SK-MEL-5 (cell line): ENCODE data around the gene ORAI3. TPM values are rescaled to one million over a fixed set of nuclear protein-coding genes. Genes with fewer than 3 reads are reported as not detected.
A peak's percentile ranks its signal among the peaks of the same experiment; 100 is the strongest.

ENCODE experiments used
- DNase-seq: peaks from one replicate; pipeline ENCODE4 v3.0.0-alpha.2; 2016; ENCODE audit warnings: low read depth, low spot score
- in situ Hi-C: cut with HindIII; loops from 2 replicates; pipeline ENCODE4 v1.10.0; 2016; ENCODE audit warnings: low sequenced_read_pairs, high pct_unique_total_duplicates, low pct_unique_long_range_greater_than_20kb
- total RNA-seq: library from RNA; depleted of rRNA; stranded (reverse); fragments of >200 nt; shearing (Covaris generic); gene quantifications from 2 replicates; pipeline ENCODE4 v1.2.3, GENCODE V29; 2014

ORAI3 gene
- total RNA-seq, 1 experiment from 2014 or later, result 43.9 TPM

GRCh38 chr16:30980959-30981358 lies 32.1 kb downstream of the ORAI3 start:
- in situ Hi-C loops, result no loop called here
- no peak for DNase-seq

DNA sequence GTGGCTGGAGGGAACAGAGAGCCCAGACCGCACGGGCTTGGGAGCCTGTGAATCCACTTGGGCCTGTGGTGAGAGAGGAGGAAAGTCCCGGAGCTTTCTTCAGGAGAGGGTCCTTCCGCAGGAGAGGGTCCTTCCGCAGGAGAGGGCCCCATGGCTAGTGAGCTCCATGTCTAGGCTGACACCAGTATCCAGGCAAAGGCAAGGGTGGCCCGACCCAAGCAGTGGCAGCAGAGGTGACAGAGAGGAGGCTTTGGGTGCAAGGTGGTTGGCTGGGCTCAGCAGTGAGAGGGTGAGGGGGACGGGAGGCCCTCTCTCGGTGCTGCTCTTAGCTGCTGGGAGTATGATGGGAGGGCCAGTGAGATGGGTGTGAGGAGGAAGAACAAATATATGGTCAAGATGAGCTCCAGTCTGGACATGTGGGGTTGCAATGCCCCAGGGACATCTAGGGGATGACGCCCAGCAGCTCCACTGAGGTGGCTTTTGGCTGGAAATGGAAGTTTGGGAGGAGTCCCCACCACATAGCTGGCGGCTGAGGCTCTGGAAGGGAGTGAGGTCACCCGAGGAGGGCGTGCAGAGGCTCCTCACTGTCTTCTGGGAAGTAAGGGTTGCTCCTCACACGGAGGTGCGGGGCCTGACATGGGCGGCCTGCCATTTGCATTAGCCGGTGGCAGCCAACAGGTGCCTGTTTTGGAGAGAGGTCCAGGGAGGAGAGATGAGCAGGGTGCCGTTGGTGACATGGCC lies 33.9 kb downstream of the ORAI3 start:
- in situ Hi-C loops, result no loop called here
- DNase-seq, result no peak

DNA sequence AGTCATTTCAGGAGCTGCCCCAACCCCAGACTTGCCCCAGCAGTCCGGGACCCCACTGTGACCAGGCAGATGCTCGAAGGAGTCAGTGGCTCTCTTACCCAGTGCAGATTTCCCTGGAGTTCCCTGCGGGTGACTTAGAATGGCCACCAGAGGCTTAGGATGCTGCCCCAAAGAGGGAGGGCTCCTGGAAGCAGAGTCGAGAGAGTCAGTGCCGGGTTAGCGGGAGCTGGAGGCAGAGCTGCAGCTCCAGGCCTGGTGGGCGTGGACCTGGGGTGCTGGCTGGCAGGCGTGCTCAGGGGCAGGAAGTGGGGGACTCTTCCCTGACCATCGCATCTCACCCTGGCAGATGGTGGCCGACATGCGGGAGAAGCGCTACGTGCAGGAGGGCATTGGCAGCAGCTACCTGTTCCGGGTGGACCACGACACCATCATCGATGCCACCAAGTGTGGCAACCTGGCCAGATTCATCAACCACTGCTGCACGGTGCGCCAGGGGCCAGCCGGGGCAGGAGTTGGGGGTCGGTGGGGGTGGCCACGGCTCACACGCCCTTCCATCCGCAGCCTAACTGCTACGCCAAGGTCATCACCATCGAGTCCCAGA lies 34.5 kb downstream of the ORAI3 start:
- in situ Hi-C loops, result no loop called here
- no peak for DNase-seq

DNA sequence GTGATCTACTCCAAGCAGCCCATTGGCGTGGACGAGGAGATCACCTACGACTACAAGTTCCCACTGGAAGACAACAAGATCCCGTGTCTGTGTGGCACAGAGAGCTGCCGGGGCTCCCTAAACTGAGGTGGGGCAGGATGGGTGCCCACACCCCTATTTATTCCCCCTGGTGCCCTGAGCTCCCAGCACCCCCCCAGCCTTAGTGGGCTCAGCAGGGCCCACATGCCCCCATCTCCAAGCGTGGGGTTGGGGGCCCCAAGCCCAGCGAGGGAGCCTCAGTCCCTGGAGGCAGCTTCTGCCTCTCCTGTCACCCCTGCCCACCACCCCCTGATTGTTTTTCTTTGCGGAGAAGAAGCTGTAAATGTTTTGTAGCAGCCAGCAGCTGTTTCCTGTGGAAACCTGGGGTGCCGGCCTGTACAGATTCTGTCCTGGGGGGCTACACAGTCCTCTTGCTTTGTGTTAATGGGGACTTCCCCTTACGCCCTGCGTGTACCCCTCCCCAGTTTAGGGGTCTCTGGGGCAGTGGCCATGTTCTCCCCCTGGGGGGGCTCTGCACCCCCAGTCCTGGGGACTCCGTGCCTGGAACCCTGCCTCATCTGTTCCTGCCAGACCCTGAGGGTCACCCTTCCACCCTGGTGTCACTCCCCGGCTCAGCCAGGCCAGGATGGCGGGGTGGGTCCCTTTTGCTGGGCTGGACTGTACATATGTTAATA lies 35.2 kb downstream of the ORAI3 start:
- DNase-seq, result no peak
- in situ Hi-C loops, result no loop called here

DNA sequence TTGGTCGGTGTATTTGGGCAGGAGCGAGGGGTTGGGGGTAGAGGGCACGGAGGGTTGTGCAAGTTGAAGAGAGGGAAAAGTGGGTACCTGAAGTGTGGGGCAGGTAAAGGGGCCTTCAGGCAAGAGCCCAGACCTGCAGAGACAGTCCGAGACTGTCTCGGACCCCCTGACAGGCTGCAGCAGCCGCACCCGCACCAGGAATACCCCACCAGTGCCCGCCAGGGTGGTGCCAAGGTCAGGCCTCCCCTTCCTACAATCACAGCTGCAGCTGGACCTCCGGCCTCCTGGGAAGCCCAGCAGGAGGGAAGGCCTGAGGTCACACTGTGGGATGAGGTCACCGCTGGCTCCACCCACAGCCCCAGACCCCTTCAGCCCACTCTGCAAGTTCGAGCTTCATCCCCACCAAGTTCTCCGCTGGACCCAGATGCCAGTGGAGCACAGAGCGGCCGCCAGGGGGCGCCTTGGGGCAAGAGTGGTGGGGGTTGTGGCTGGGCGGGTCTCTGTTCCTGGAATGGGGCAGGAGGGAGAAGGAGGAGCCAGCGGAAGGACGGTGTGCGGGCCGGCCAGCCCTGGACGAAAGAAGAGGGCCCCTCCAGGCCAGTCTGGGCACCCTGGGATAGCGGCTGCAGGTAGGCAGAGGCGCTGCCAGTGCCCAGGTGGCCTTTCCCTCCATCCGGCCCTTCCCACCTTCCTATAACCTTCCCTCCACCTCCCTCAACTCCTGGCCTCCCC lies 36.0 kb downstream of the ORAI3 start, which contains the start of gene HSD3B7:
HSD3B7 (plus strand) TSS at position 539 of the 732 bp plus-strand sequence. CDS start 452 bp downstream, outside the sequence.
- in situ Hi-C loops, result no loop called here
- DNase-seq, result peak; percentile 79

- in situ Hi-C loops, result no loop called here
- DNase-seq, result peak; percentile 8
Measured at GRCh38 chr16:30985401-30986128, 36.7 kb downstream of the ORAI3 start.

DNA sequence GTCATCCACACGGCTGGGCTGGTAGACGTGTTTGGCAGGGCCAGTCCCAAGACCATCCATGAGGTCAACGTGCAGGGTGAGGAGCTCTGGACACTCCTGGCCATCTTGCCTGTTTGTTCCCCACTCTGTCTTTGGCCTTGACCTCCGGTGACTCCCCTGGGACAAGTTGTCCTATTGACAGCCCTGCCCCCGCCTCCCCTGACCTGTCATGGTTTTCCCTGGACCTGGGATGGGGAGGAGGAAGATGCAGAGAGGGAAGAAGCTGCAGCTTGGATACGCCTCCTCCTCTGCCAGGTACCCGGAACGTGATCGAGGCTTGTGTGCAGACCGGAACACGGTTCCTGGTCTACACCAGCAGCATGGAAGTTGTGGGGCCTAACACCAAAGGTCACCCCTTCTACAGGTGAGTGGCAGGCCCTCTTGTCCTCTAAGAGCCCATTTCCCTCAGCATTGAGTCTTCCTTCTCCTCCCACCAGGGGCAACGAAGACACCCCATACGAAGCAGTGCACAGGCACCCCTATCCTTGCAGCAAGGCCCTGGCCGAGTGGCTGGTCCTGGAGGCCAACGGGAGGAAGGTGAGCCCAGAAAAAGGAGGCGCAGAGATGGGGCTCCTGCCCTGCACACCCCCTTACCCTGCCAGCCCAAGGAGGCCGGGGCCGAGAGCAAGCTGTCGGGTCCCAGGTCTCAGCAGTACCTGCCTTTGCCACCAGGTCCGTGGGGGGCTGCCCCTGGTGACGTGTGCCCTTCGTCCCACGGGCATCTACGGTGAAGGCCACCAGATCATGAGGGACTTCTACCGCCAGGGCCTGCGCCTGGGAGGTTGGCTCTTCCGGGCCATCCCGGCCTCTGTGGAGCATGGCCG lies 37.5 kb downstream of the ORAI3 start:
- in situ Hi-C loops, result no loop called here
- no peak for DNase-seq

DNA sequence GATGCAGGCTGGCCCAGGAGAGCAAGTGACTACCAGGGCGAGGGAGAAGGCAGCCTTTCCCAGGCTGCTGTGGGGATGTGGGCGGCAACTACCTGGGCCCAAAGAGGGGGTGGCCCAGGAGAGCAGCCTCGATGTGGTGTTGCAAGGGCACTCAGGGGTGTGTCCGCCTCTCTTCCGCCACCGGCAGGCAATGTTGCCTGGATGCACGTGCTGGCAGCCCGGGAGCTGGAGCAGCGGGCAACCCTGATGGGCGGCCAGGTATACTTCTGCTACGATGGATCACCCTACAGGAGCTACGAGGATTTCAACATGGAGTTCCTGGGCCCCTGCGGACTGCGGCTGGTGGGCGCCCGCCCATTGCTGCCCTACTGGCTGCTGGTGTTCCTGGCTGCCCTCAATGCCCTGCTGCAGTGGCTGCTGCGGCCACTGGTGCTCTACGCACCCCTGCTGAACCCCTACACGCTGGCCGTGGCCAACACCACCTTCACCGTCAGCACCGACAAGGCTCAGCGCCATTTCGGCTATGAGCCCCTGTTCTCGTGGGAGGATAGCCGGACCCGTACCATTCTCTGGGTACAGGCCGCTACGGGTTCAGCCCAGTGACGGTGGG lies 38.8 kb downstream of the ORAI3 start:
- in situ Hi-C loops, result no loop called here
- DNase-seq, result no peak

DNA sequence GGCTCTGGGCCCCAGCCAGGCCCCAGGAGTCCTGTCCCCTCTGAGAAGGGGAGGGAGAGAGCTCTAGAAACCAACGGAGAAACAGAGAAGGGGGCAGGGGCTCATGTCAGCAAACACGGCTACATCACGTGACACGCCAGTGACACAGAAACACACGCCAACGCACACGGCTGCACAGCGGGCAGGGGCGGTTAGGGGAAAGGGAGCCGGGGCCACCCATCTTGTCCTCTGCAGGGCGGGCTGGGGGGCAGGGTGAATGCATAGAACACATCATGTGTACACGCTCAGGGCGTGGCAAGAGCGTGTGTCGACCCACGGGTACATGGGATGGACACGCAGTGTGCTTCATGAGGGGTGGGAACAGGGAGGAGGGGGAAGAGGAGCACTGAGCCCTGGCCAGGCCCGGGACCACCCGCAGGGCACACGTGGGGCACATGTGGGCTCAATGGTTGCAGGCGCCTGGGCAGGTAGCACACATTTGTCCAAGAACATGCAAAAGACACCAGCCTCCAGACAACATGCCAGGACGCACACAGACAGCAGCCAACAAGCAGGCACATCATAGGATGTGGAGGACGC lies 40.7 kb downstream of the ORAI3 start:
- no peak for DNase-seq
- in situ Hi-C loops, result no loop called here

- DNase-seq, result no peak
- in situ Hi-C loops, result no loop called here
Measured at GRCh38 chr16:30990105-30990504, 41.2 kb downstream of the ORAI3 start.

- in situ Hi-C loops, result no loop called here
- no peak for DNase-seq
Measured at GRCh38 chr16:30991052-30991451, 42.2 kb downstream of the ORAI3 start.

DNA sequence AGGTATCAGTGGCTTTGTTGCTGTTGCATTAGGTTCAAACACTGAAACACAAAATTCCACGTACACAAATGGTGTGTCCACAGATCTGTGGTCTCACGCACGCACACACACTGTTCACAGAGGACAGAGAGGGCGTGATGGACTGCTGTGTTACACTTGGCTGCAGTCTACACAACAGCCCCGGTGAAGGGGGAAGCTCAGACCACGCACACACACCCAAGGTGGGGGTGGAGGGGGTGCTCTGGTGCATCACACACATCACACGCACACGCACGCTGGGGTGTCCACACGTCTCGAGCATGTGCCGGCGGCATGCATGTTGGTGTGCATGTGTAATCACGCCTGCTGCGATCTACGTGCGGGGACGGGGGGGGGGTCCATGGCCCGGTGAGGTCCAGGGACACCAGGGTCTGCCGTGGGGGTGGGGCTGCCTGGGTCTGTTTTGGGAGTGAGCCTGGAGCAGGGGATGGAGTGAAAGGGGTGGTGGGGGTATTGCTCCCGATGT lies 43.5 kb downstream of the ORAI3 start:
- no peak for DNase-seq
- in situ Hi-C loops, result no loop called here

- no peak for DNase-seq
Measured at GRCh38 chr16:30992931-30993816, 44.3 kb downstream of the ORAI3 start.

GRCh38 chr16:30995927-30996323 lies 47.1 kb downstream of the ORAI3 start:
- in situ Hi-C loops, result no loop called here
- no peak for DNase-seq

More at GRCh38 chr16:30992931-30993816, 44.3 kb downstream of the ORAI3 start:
- in situ Hi-C loops, result no loop called here
